HG03521 (cell line): ENCODE measurements around the gene DCAF11.
A peak's percentile ranks its signal among the peaks of the same experiment; 100 is the strongest.
"Not testable (repeated sequence)": the region's sequence is repeated elsewhere in the genome, so short reads cannot be mapped to it uniquely, and the experiment has no call there.

ENCODE experiments used
- ATAC-seq: cut with Tn5 transposase; IDR thresholded peaks from one replicate; pipeline ENCODE4 v1.9.1; 2021; ENCODE audit warnings: mild to moderate bottlenecking, moderate library complexity; ENCODE audit not compliant: unreplicated experiment

DCAF11 gene

DNA sequence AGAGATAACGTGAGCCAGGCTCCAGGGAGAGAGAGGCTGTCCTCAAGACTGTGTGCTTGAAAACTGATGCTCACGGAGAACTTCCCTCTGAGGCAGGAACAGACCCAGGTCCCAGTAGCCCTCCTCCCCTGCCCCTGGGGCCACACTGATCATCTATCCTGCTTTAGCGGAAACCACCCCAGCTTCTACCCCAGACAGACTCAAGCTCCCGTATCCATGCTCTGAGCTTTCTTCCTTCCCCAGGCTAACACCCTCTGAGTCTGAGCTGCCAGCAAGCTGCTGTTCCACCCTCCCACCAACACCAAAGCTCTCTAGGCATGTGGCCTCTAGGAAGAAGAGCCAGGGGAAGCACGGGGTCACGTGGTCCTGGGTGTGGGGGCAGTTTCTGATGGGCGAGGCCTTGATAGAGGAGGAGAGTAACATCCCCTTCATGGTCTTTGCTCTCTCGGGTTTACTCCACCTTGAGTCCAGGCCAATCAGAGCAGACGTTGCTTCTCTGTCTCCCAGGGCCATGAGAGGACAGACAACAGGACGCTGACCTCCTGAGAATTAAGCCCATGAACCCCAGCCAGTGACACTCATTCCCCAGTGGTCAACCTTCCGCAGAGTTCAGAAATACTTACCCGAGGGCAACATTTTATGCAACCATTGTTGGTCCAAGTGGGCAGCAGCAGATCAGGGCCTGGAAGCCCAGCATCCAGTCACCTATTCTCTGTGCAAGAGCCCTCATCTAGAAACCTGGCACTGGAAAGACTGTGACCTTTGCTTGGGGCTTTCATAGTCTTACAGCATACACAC, 19.1 kb upstream of the DCAF11 start:
- peak; percentile 50 for ATAC-seq

DNA sequence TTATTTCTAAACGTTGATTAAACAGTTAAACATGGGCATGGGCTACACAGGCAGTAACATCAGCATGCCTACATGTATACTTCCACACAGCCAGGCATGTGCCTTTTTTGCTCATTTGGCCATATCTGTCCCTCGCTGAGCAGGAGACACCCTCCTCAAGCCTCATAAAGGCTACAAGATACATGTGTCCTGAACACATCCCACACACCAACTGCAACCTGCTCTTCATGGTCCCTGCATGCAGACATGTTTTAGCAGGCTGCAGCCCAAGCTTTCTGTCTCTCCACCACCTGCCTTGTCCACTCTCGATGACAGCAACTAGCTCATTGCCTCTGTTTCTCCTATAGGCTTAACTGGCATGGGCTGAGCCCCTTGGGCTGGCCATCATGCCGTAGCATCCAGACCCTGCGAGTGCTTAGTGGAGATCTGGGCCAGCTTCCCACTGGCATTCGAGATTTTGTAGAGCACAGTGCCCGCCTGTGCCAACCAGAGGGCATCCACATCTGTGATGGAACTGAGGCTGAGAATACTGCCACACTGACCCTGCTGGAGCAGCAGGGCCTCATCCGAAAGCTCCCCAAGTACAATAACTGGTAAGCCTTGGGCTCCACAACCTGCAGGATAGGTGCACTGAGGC, 17.9 kb upstream of the DCAF11 start:
- ATAC-seq: no peak

DNA sequence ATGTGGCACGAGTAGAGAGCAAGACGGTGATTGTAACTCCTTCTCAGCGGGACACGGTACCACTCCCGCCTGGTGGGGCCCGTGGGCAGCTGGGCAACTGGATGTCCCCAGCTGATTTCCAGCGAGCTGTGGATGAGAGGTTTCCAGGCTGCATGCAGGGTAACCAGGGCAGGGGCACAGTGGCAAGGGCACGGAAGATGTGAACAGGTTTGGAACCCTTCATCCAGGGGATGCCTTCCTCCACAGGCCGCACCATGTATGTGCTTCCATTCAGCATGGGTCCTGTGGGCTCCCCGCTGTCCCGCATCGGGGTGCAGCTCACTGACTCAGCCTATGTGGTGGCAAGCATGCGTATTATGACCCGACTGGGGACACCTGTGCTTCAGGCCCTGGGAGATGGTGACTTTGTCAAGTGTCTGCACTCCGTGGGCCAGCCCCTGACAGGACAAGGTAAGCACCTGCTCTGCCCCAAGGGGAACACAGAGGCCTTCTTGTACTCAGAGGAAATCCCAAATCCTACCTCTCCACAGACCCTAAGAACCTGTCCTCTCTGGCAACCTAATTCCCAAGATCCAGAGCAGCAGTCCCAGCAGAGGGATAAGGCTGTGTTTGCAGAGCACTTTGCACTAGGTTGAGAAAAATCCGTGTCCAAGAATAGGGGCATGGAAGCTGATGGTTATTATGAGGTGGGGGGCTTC, 16.2 kb upstream of the DCAF11 start:
- ATAC-seq: no peak

DNA sequence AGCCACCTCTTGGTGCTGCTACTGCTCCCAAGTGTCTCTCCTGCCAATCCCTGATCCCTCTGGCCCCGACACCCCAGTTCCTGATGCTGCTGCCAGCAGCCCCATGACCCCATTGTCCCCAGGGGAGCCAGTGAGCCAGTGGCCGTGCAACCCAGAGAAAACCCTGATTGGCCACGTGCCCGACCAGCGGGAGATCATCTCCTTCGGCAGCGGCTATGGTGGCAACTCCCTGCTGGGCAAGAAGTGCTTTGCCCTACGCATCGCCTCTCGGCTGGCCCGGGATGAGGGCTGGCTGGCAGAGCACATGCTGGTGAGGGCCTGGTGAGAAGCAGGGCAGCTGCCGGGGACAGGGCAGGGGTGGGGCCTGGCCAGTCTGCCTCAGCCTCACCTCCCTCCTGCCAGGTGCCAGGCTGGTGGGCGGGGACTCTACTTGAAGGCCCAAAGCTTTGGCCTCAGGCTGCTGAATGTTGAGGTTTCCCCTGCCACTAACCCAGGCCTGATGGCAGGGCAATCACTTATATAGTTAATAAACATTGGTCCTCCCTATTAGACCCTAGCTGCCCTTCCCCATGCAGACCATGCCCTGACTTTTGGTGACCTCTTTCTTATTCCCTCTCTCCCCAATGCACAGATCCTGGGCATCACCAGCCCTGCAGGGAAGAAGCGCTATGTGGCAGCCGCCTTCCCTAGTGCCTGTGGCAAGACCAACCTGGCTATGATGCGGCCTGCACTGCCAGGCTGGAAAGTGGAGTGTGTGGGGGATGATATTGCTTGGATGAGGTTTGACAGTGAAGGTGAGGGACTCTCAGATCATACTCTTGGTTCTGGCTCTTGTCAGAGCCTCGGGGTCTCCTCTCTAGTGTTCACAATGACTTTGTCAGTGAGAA, 15.4 kb upstream of the DCAF11 start:
- no peak for ATAC-seq

DNA sequence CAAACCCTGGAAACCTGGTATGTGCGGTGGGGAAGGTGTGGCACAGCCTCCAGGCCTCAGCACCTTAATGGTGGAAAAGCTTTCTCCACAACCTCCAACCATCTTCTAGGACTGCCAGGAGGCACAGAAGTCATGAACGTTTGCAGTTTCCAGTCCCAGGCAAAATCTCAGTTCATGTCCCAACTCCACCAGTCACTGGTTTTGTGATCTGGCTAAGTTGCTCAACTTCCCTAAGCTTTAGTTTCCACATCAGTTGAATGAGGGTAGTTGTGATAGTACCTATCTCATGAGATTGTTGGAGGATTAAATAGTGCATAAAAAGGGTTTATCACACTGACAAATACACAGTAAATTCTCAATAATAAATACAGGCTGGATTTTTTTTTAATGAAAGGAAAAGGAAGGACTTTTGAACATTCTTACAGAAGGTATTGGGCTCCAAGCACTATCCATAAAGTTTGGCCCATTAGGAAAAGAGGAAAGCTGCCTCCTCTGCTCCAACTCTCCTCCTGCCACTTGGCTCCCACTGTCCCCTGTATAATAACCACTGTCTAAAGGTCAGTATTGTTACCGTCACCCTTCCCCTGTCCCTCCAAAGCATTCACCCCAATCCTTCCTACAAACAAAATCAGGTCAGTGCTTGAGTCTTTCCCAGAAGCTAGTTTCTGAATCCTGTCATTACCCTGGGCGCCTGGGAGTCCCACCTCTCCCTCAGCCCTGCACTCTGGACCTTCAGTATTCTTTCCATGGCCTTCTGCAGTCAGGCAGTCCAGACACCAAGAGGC, 14.2 kb upstream of the DCAF11 start:
- ATAC-seq: no peak

DNA sequence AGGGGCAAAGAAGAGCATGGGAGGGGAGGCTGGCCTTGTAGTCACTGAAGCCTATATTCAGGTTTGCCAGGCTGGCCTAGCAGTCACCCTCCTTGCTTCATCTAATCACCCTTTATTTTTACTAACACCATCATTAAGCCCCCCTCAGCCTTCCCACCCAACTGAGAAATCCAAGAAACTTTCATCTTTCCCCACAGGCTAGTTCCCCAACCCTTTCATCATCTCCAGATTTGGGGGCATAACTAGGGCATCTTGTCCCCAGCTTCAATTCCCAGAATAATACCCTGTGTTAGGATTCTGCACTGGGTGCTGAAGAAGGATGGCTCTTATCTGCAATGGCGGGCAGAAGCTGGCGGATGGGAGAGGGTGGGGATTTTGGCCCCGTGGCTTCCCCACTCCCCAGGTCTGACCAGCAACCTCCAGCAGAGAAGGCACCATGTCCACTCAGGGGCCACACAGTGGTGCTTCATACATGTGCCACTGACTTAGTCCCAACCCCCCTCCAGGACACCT, 13.5 kb upstream of the DCAF11 start:
- no peak for ATAC-seq

DNA sequence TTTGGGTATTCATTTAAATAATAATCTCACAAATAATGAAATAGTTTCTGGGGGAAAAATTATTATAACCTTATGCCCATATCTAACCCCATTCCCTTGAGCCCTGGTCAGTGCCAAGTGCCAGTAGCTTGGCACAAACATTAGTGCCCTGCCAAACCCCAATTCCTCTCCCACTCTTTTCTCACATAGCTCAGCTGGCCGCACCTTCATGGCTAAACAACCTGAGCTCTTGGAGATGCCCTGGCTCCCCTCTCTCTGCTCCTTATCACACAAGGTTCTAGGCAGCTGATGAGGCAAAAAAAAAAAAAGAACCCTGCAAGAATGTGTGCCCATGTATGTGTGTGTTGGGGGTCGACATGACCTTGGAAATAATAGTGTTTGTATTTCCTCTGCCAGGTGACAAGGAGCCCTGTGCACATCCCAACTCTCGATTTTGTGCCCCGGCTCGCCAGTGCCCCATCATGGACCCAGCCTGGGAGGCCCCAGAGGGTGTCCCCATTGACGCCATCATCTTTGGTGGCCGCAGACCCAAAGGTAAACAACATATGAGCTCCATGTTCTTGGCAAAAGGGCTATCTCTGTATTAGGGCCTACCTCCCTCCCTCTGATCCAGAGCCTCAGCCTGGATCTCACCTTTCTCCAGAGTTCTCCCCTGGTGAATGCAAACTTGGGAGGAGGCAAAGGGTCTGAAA, 12.1 kb upstream of the DCAF11 start:
- ATAC-seq: no peak

DNA sequence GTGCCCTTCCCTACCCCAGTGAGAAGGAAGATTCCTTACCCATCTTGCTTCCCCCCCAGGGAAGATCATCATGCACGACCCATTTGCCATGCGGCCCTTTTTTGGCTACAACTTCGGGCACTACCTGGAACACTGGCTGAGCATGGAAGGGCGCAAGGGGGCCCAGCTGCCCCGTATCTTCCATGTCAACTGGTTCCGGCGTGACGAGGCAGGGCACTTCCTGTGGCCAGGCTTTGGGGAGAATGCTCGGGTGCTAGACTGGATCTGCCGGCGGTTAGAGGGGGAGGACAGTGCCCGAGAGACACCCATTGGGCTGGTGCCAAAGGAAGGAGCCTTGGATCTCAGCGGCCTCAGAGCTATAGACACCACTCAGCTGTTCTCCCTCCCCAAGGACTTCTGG, 11.1 kb upstream of the DCAF11 start:
- ATAC-seq: no peak

DNA sequence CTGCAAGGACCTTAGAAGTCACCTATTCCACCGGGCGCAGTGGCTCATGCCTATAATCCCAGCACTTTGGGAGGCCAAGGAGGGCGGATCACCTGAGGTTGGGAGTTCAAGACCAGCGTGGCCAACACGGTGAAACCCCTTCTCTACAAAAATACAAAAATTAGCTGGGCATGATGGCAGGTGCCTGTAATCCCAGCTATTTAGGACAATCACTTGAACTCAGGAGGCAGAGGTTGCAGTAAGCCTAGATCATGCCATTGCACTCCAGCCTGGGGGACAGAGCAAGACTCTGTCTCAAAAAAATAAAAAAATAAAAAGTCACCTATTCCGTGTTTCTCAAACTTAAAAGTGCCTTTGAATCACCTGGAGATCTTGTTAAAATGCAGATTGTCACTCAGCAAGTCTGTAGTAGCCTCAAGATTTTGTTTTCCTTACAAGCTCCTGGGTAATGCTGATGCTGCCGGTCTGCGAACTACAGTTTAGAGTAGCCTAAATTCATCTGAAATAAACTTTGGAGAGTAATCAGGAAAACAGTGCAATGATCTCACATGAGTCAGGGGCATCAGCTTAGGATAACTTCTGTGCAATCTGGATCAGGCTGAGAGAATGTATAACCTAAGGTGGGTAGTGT, 8.9 kb upstream of the DCAF11 start:
- not testable (repeated sequence) for ATAC-seq

DNA sequence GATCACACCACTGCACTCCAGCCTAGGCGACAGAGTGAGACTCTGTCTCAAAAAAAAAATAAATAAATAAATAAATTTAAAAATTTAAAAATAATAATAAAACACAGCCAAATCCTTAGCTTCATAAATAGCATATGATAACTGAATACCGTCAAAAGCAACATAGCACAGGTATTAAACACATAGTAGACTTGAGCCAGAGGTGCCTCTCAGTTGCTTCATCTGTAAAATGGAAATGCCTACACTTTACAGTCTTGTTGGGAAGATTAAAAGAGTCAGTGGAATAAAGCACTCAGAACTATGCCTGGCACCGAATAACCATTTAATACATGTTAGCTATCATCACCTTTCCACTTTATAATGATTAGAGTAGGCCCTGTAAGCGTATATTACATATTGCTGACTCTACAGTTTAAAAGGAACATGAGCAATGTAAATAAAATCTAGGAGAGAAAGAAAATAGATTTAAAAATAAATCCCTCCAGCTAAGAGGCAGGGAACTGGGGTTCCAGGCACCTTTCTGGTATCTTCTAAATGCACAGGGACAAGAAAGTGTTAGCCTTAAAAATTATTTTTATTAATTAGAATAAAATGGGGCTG, 7.8 kb upstream of the DCAF11 start:
- no peak for ATAC-seq

DNA sequence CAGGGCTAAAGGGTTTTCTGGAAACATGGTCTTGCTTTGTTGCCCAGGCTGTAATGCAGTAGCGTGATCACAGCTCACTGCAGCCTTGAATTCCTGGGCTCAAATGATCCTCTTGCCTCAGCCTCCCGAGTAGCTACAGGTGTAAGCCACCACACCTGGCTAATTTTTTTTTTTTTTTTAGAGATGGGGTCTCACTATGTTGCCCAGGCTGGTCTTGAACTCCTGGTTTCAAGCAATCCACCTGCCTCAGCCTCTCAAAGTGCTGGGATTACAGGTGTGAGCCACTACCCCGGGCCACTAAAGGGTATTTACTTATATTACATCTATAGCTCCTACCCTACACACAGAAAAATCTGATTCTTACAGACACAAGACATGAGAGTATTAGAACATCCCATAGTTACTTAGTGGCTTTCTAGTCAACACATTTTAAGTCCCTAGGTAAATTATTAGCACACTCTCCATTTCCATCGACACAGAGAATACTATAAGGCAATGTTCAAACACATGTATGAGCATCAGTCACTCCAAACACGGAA, 6.2 kb upstream of the DCAF11 start:
- no peak for ATAC-seq

DNA sequence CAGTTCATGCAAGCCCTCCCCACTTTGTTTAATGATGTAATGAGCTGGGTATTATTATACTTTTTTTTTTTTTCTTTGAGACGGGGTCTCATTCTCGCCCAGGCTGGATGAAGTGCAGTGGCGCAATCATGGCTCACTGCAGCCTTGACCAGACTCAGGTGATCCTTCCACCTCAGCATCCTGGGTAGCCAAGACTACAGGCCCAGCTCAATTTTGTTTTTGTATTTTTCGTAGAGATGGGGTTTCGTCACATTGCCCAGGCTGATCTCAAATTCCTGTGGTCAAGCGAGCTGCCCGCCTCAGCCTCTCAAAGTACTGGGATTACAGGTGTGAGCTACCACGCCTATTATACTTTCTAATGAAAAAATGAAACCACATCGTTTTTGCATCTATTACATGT, 4.5 kb upstream of the DCAF11 start:
- no peak for ATAC-seq

DNA sequence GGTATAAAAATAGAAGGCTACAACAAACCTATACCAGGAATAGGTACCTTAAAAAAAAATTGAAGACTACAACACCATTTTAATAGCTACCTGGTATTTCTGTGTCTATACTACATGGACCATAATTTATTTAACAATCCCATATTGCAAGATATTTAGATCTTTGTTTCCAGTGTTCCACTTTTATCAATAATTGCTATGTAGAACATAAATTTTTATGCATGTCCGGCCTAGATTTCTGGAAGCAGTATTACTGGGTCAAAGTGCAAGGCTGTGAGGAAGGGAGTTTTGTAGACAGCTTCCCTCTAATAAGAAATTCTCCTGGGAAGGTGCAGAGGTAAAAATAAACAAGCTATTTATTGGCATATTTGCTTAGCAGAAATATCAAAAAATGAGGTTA, 4.1 kb upstream of the DCAF11 start:
- no peak for ATAC-seq

DNA sequence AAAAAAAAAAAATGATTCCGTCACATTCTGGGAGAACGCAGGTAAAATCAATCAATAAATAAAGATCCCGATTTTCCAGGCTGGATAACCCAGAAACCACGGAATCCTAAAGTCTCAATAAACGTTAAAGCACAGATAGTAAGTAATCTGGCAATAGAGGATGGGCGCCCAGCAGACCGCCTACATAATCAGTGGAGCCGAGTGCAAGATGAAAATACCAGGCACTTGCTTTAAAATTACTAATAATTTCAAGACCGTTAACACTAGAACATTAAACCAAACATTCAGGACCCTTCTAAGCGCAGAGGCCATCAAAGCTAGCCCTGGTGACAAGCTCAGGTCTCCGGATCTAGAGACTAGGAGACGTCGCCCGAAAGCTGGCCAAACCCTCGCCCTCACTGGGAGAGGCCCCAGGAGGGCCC, 1.2 kb upstream of the DCAF11 start:
- ATAC-seq: no peak

DNA sequence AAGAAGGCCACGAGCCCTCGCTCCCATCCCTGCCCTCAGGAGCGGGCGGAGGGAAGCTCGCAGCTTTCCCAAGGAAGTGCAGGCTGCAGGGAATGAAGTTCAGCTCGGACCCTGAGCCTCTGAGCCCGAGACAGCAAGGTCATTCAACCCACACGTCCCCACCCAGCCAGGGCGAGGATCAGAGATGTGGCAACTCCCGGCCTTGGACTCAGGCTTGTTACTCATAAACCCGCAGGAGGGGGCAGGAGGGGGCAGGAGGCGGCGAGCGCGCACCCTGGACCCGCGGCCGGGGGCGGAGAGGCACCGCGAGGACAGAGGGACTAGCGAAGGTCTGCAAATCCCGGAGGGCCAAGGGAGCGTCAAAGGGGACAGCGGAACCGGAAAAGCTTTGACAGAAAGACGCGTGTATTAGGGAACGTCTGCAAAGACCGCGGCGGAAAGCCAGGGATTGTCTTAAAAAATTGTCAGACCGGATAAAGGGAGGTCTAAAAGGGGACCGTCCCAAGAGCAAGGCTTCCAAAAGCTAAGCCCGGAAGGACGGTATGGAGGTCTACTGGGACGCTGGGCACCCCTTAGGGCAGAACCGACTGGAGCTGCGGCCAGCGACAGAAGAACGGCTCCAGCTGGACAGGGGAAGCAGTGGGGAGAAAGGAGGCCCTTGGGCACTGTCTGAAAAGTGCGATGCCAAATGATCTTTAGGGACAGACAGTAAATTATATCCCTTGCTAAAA, 611 bp upstream of the DCAF11 start:
- peak; percentile 16 for ATAC-seq

DNA sequence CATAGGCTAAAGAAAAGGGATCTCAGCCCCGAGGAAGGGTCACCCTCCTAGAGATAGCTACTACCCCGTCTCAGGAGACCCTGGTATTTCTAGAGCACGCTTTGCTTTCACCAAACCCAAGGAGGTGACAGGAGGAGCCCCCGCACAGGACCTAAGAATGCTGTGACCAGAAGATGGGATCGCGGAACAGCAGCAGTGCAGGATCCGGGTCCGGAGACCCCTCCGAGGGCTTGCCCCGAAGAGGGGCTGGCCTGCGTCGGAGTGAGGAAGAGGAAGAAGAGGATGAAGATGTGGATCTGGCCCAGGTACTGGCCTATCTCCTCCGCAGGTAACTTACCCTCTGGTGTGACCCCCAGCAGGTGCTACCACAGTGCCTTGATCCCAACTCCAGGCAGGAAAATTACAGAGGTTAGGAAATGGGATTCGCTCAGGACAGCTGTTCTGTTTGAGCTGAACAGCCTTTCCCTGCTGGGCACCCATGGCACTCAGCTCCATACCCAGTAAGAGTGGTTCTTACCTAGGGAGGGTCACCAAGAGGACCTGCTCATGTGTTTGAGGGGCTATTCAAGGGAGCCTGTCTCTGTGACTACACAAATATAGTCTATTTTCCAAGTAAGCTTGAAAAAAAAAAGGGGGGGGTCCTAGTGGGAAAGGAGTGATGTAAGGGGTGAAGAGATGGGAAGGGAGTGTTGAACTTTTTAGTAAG, 998 bp downstream of the DCAF11 start:
- no peak for ATAC-seq
